IMR-90 (cell line): ENCODE data around the gene ASTN2. TPM values are rescaled to one million over a fixed set of nuclear protein-coding genes. Genes with fewer than 3 reads are reported as not detected.

Experiments
- ATAC-seq: fragments of 200-7000 bp; cut with Tn5 transposase; 2 replicates; pipeline ENCODE4 v1.9.1; 2020; ENCODE audit warnings: low read depth, mild to moderate bottlenecking, moderate library complexity
- BruUV-seq: library from RNA; stranded (reverse); fragments of 400-500 nt; replicated peaks from 2 replicates; lab custom pipeline; 2021; lab: Mats Ljungman, UMichigan
- CTCF ChIA-PET: fragments of 300-600 bp; formaldehyde crosslinking; extraction: SDS; loops from one replicate; lab custom pipeline; 2021; ENCODE audit warnings: antibody characterized with exemption; lab: Yijun Ruan, JAX
- POLR2A ChIA-PET: fragments of 300-600 bp; sonication (Branson Sonifier 250); formaldehyde crosslinking; loops from one replicate; lab custom pipeline; 2022; ENCODE audit warnings: antibody characterized with exemption; ENCODE audit not compliant: unreplicated experiment; lab: Charles Lee
- DNase-seq: peaks from one replicate; pipeline ENCODE4 v3.0.0; 2013
- H2AFZ ChIP-seq: replicated peaks from 2 replicates; pipeline ENCODE3; 2013; ENCODE audit warnings: low read length, mild to moderate bottlenecking; ENCODE audit not compliant: poor library complexity
- H2AK5ac ChIP-seq: 2 replicates; pipeline ENCODE4 v1.6.1; 2013; ENCODE audit warnings: low read depth, low read length, inconsistent platforms
- H2AK9ac ChIP-seq: replicated peaks from 2 replicates; pipeline ENCODE3; 2013; ENCODE audit warnings: mild to moderate bottlenecking, low read depth, low read length, moderate library complexity; ENCODE audit not compliant: poor library complexity
- H2BK120ac ChIP-seq: 2 replicates; pipeline ENCODE4 v1.6.1; 2013; ENCODE audit warnings: low read depth, low read length, inconsistent platforms
- H2BK15ac ChIP-seq: 3 replicates; pipeline ENCODE4 v1.6.1; 2013; ENCODE audit warnings: low read depth, low read length, inconsistent platforms
- H2BK20ac ChIP-seq: 2 replicates; pipeline ENCODE4 v1.6.1; 2013; ENCODE audit warnings: low read depth, mild to moderate bottlenecking, inconsistent platforms, low read length, moderate library complexity
- H2BK5ac ChIP-seq: 2 replicates; pipeline ENCODE4 v1.6.1; 2013; ENCODE audit warnings: mild to moderate bottlenecking, low read depth, low read length, inconsistent platforms; ENCODE audit not compliant: poor library complexity, severe bottlenecking
- H3K14ac ChIP-seq: replicated peaks from 2 replicates; pipeline ENCODE4 v1.6.1; 2013; ENCODE audit warnings: low read depth, low read length, inconsistent platforms
- H3K18ac ChIP-seq: 2 replicates; pipeline ENCODE4 v1.6.1; 2013; ENCODE audit warnings: low read depth, low read length, control low read depth
- H3K23ac ChIP-seq: 2 replicates; pipeline ENCODE4 v1.6.1; 2013; ENCODE audit warnings: low read depth, low read length, inconsistent platforms
- H3K27ac ChIP-seq: 2 replicates; pipeline ENCODE4 v1.5.1; 2013; ENCODE audit warnings: mild to moderate bottlenecking, control low read depth, low read length; ENCODE audit not compliant: insufficient read depth
- H3K27me3 ChIP-seq: 2 replicates; pipeline ENCODE4 v1.6.1; 2013; ENCODE audit warnings: low read length; ENCODE audit not compliant: control insufficient read depth, insufficient read depth
- H3K36me3 ChIP-seq: 2 replicates; pipeline ENCODE4 v1.6.1; 2013; ENCODE audit warnings: low read length, mixed read lengths; ENCODE audit not compliant: control insufficient read depth, insufficient read depth
- H3K4ac ChIP-seq: 2 replicates; pipeline ENCODE4 v1.6.1; 2013; ENCODE audit warnings: low read depth, low read length, inconsistent platforms
- H3K4me1 ChIP-seq: 2 replicates; pipeline ENCODE4 v1.6.1; 2013; ENCODE audit warnings: low read length, mixed read lengths; ENCODE audit not compliant: control insufficient read depth, insufficient read depth
- H3K4me2 ChIP-seq: 2 replicates; pipeline ENCODE4 v1.6.1; 2013; ENCODE audit warnings: low read depth, mild to moderate bottlenecking, control low read depth, low read length, moderate library complexity
- H3K4me3 ChIP-seq: 2 replicates; pipeline ENCODE4 v1.5.1; 2013; ENCODE audit warnings: low read depth, mild to moderate bottlenecking, control low read depth, low read length, moderate library complexity; ENCODE audit not compliant: insufficient read depth
- H3K56ac ChIP-seq: 2 replicates; pipeline ENCODE4 v1.6.1; 2013; ENCODE audit warnings: low read length, inconsistent platforms; ENCODE audit not compliant: insufficient read depth; ENCODE audit errors: extremely low read depth
- H3K79me1 ChIP-seq, 2 experiments: 2 replicates each; pipeline ENCODE4 v1.6.1; 2013; ENCODE audit warnings: low read length in 2 of 2, inconsistent platforms in 1 of 2, low read depth in 1 of 2
- H3K9ac ChIP-seq: 2 replicates; pipeline ENCODE4 v1.6.1; 2013; ENCODE audit warnings: low read depth, low read length, control low read depth
- H3K9me1 ChIP-seq: 2 replicates; pipeline ENCODE4 v1.6.1; 2013; ENCODE audit warnings: low read length, inconsistent platforms; ENCODE audit not compliant: insufficient read depth
- H3K9me3 ChIP-seq: 2 replicates; pipeline ENCODE4 v1.6.1; 2013; ENCODE audit warnings: low read length; ENCODE audit not compliant: control insufficient read depth, insufficient read depth
- H4K20me1 ChIP-seq: 2 replicates; pipeline ENCODE4 v1.6.1; 2013; ENCODE audit warnings: low read length, inconsistent platforms; ENCODE audit not compliant: insufficient read depth
- H4K5ac ChIP-seq: 2 replicates; pipeline ENCODE4 v1.6.1; 2013; ENCODE audit warnings: mild to moderate bottlenecking, low read depth, low read length, control low read depth
- H4K8ac ChIP-seq, 2 experiments: 2 replicates each; pipeline ENCODE4 v1.6.1; 2013; ENCODE audit warnings: low read depth in 2 of 2, low read length in 2 of 2, control low read depth in 1 of 2, inconsistent platforms in 1 of 2
- H4K91ac ChIP-seq: 2 replicates; pipeline ENCODE4 v1.6.1; 2013; ENCODE audit warnings: low read depth, low read length, inconsistent platforms; ENCODE audit not compliant: insufficient read depth
- BHLHE40 ChIP-seq: fragments of 150-350 bp; IDR thresholded peaks from 2 replicates; pipeline ENCODE4 v1.6.1; 2016; ENCODE audit warnings: mild to moderate bottlenecking, low read depth, low read length
- CEBPB ChIP-seq: IDR thresholded peaks from 2 replicates; pipeline ENCODE4 v1.6.1; 2012; ENCODE audit warnings: low read depth, low read length, improper control_type of control experiment
- FOS ChIP-seq: fragments of 150-350 bp; IDR thresholded peaks from 2 replicates; pipeline ENCODE4 v1.6.1; 2016; ENCODE audit warnings: low read depth, low read length
- MXI1 ChIP-seq: IDR thresholded peaks from 2 replicates; pipeline ENCODE4 v1.6.1; 2012; ENCODE audit warnings: low read depth, mild to moderate bottlenecking, low read length, moderate library complexity, borderline replicate concordance
- NFE2L2 ChIP-seq: fragments of 150-350 bp; IDR thresholded peaks from 2 replicates; pipeline ENCODE4 v1.6.1; 2016; ENCODE audit warnings: low read depth, mild to moderate bottlenecking, low read length
- RCOR1 ChIP-seq: IDR thresholded peaks from 2 replicates; pipeline ENCODE4 v1.6.1; 2012; ENCODE audit warnings: mild to moderate bottlenecking, low read length, improper control_type of control experiment; ENCODE audit not compliant: insufficient replicate concordance
- dilution Hi-C: fragments of 300-500 bp; cut with HindIII; formaldehyde crosslinking; loops from one replicate; pipeline ENCODE4 v1.14.3; 2018; ENCODE audit warnings: low sequenced_read_pairs; ENCODE audit not compliant: unreplicated experiment
- in situ Hi-C: fragments of 300-500 bp; cut with MboI; formaldehyde crosslinking; loops from 3 replicates; pipeline ENCODE4 v1.14.3; 2019; ENCODE audit warnings: low sequenced_read_pairs, inconsistent platforms, mixed read lengths
- intact Hi-C: fragments of 100-400 bp; cut with micrococcal nuclease; formaldehyde crosslinking; loops from 2 replicates; pipeline ENCODE4 v1.10.0; 2022
- polyA plus RNA-seq, 3 experiments: library from polyadenylated mRNA; depleted of rRNA; stranded (reverse); fragments of >200 nt; gene quantifications; 2 replicates each; pipeline ENCODE4 v1.2.3, GENCODE V29; 2012; ENCODE audit warnings: low replicate concordance in 1 of 3
- total RNA-seq: library from RNA; depleted of rRNA; stranded (reverse); fragments of >200 nt; gene quantifications from 2 replicates; pipeline ENCODE4 v1.2.3, GENCODE V29; 2012
- TF ChIP-seq, protein P1 (sequence below): conservative IDR thresholded peaks from 2 replicates; pipeline ENCODE4 v1.5.1; 2012; ENCODE audit warnings: mild to moderate bottlenecking, low read depth, low read length, improper control_type of control experiment

Gene ASTN2
- total and polyA plus RNA-seq, 2 of the 4 experiments (the other 2 are of a cell fraction): 3.8 to 6.8 TPM

DNA sequence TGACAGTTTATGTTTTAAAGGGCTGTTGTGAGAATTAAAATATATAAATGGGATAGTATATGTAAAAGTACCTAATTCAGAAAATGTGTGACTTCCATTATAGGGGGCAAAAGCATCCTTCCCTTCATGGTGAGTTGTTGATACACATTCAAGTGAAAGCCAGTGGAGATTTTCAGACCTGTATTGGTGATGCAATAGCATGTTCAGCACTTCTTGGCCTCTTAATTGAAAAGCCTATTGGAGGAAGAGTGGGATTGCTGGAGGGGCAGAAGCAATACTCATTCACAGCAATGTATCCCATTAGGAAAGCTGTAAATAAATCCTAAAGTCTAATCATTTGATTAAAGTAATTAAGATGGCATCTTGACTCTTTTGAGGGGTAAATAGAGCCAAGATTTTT lies 710.4 kb downstream of the ASTN2 start:
- H4K5ac ChIP-seq: no peak overlapping the region
- no peak overlapping the region for H2AFZ ChIP-seq
- no peak overlapping the region for H3K4me2 ChIP-seq
- no peak overlapping the region for H4K8ac ChIP-seq
- peaks cover 34% of the 10 kb centered on the region; the same call in 1 of the 2 replicates for H4K20me1 ChIP-seq
- H3K79me1 ChIP-seq: peaks cover 24 to 35% of the 10 kb centered on the region in 2 experiments
- H4K91ac ChIP-seq: no peak overlapping the region
- H3K9me3 ChIP-seq: no peaks in the 10 kb centered on the region
- ATAC-seq (no peak), DNase-seq (no peak)
- dilution Hi-C loops: no loop called here
- H3K9ac ChIP-seq: no peak overlapping the region
- peaks cover 4% of the 10 kb centered on the region for H3K4me1 ChIP-seq
- ChIA-PET CTCF (no interaction called here), POLR2A (no interaction called here)
- H3K36me3 ChIP-seq: peaks cover 6% of the 10 kb centered on the region
- H3K18ac ChIP-seq: no peak overlapping the region
- H2BK120ac ChIP-seq: no peak overlapping the region
- peaks cover 9% of the 10 kb centered on the region for H3K9me1 ChIP-seq
- in situ Hi-C loops: no loop called here
- no peak overlapping the region for H2BK20ac ChIP-seq
- H3K14ac ChIP-seq: no peak overlapping the region
- H3K56ac ChIP-seq: no peak overlapping the region
- no peak overlapping the region for H2AK9ac ChIP-seq
- H2BK5ac ChIP-seq: no peak overlapping the region
- intact Hi-C loops: no loop called here
- no peak overlapping the region for H3K4ac ChIP-seq
- no peak overlapping the region for H2AK5ac ChIP-seq
- H2BK15ac ChIP-seq: no peak overlapping the region
- no peaks in the 10 kb centered on the region for H3K27me3 ChIP-seq
- no peak overlapping the region for H3K4me3 ChIP-seq
- no peak overlapping the region for H3K23ac ChIP-seq
- no TSS peak for BruUV-seq
- TF ChIP-seq MXI1: no peak
- TF ChIP-seq CEBPB: peak; percentile 65; the same call in 1 of the 2 replicates
- TF ChIP-seq RCOR1: no peak
- TF ChIP-seq, protein P1, sequence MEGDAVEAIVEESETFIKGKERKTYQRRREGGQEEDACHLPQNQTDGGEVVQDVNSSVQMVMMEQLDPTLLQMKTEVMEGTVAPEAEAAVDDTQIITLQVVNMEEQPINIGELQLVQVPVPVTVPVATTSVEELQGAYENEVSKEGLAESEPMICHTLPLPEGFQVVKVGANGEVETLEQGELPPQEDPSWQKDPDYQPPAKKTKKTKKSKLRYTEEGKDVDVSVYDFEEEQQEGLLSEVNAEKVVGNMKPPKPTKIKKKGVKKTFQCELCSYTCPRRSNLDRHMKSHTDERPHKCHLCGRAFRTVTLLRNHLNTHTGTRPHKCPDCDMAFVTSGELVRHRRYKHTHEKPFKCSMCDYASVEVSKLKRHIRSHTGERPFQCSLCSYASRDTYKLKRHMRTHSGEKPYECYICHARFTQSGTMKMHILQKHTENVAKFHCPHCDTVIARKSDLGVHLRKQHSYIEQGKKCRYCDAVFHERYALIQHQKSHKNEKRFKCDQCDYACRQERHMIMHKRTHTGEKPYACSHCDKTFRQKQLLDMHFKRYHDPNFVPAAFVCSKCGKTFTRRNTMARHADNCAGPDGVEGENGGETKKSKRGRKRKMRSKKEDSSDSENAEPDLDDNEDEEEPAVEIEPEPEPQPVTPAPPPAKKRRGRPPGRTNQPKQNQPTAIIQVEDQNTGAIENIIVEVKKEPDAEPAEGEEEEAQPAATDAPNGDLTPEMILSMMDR: no peak
- no peak for TF ChIP-seq NFE2L2
- TF ChIP-seq FOS: no peak
- TF ChIP-seq BHLHE40: no peak
- no peak overlapping the region for H3K27ac ChIP-seq
